ENCODE data around the gene CACFD1.

- TF ChIP-seq CTCF (IDR thresholded peaks at IDR 0.05; ENCODE audit: poor library complexity, severe bottlenecking) (no peak), EZH2 (IDR thresholded peaks at IDR 0.05; ENCODE audit: borderline replicate concordance, insufficient read depth, low read length, poor library complexity, severe bottlenecking) (no peak), EP300 (conservative IDR thresholded peaks at IDR 0.05; ENCODE audit: poor library complexity, severe bottlenecking) (no peak), REST (IDR thresholded peaks at IDR 0.05; ENCODE audit: borderline replicate concordance) (no peak), TAF1 (IDR thresholded peaks at IDR 0.05; ENCODE audit: low read depth) (no peak), RAD21 (conservative IDR thresholded peaks at IDR 0.05) (no peak), POLR2AphosphoS5 (IDR thresholded peaks at IDR 0.05) (no peak), SMC3 (conservative IDR thresholded peaks at IDR 0.05; ENCODE audit: poor library complexity) (no peak)
Observed at GRCh38 chr9:133429641-133430161, 30.1 kb upstream of the CACFD1 start.
